Urothelium cell line (cell line): ENCODE results near the gene MTG2.
"Not testable (repeated sequence)": the region's sequence is repeated elsewhere in the genome, so short reads cannot be mapped to it uniquely, and the experiment has no call there.

ENCODE experiments used
- DNase-seq: peaks from one replicate; pipeline ENCODE4 v3.0.0; 2011; ENCODE audit warnings: low spot score, mixed read lengths
- FAIRE-seq: peaks from 2 replicates; lab custom pipeline; 2011; peaks lifted over from hg19 to GRCh38; lab: Jason Lieb, UNC

MTG2 gene

DNA sequence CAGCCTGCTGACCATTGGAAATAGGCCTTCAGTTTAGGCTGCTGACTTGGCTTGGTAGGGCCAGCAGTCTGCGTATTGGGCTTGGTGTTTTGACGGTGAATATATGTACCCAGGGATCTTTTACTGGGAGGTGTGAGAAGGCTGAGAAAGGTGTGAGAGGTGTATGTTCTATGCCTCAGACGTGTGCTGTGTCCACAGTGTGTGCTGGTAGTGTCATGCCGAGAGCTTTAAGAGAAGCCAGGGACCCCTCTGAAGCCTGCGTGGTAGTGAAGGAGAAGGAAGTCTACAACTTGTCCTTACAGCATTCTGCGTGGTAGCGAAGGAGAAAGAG lies 37.2 kb upstream of the MTG2 start:
- no peak for FAIRE-seq
- no peak for DNase-seq

- FAIRE-seq, result no peak
- no peak for DNase-seq
These were observed 36.6 kb upstream of the MTG2 start for GRCh38 chr20:62146019-62146755.

GRCh38 chr20:62147125-62147524 lies 35.7 kb upstream of the MTG2 start:
- FAIRE-seq, result no peak
- no peak for DNase-seq

DNA sequence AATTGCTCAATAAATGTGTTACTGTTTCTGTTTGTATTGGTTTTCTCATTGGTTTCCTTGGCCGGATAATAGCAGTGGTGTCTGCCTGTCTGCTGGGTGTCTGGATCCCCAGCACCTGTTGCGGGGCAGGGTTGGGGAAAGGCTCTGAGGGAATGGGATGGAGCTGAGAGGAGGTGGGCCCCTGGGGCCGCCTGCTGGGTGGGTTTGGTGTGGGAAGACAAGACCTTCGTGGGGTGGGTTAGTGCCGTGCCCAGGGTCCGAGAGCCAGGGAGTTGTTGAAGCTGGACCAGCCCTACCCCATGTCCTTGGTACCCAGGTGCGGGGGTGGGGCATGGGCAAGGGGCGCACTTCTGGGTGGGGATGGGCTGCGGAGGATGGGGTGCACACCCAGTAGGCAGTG lies 35.3 kb upstream of the MTG2 start:
- DNase-seq (no peak), FAIRE-seq (no peak)

- FAIRE-seq, DNase-seq: not testable (repeated sequence)
These were observed 34.4 kb upstream of the MTG2 start for GRCh38 chr20:62148383-62148782.

DNA sequence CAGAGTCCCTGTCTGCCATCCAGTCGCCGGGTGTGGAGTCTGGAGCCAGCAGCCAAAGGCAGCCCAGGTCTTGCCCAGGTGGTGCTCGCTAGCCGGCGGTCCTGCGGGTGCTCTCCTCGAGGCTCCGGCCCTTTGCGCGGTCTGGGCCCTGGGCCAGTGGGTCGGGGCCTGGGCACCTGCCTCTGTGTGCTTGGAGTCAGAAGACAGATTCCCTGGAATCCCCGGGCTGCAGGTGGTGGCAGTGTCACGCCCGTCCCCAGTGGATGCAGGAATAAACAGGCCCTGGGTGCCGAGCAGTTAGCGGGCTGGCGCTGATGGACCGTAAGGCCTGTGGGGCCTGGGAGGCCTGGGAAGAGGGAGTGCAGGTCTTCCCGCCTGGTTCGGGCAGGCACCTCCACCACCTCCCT lies 33.9 kb upstream of the MTG2 start:
- DNase-seq, result no peak
- no peak for FAIRE-seq

GRCh38 chr20:62149532-62150309 lies 33.1 kb upstream of the MTG2 start:
- FAIRE-seq, result no peak
- no peak for DNase-seq

GRCh38 chr20:62150310-62150575 lies 32.6 kb upstream of the MTG2 start:
- no peak for FAIRE-seq
- no peak for DNase-seq

DNA sequence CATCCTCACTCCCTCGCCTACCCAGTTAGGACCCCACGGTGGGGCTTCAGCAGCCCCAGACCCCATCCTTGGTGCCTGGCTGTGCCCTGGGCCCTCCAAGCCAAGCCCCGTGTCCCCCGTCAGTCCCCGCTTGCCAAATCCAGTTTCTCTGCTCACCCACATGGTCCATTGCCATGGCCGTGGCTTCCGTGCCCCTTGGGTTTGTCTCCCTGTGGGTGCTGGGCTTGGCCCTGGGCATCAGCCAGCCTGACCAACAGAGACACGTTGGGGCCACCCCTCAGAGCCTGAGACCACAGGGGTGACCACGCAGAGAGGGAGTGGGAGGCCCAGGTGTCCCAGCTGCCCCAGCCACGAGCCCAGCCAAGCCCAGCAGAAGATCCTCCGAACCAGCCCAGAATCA lies 31.6 kb upstream of the MTG2 start:
- DNase-seq (no peak), FAIRE-seq (no peak)

- FAIRE-seq (no peak), DNase-seq (no peak)
These were observed 30.9 kb upstream of the MTG2 start for GRCh38 chr20:62151835-62152364.

- DNase-seq, result no peak
- no peak for FAIRE-seq
These were observed 27.2 kb upstream of the MTG2 start for GRCh38 chr20:62155428-62156253.

- DNase-seq (no peak), FAIRE-seq (no peak)
These were observed 26.6 kb upstream of the MTG2 start for GRCh38 chr20:62156254-62156556.

DNA sequence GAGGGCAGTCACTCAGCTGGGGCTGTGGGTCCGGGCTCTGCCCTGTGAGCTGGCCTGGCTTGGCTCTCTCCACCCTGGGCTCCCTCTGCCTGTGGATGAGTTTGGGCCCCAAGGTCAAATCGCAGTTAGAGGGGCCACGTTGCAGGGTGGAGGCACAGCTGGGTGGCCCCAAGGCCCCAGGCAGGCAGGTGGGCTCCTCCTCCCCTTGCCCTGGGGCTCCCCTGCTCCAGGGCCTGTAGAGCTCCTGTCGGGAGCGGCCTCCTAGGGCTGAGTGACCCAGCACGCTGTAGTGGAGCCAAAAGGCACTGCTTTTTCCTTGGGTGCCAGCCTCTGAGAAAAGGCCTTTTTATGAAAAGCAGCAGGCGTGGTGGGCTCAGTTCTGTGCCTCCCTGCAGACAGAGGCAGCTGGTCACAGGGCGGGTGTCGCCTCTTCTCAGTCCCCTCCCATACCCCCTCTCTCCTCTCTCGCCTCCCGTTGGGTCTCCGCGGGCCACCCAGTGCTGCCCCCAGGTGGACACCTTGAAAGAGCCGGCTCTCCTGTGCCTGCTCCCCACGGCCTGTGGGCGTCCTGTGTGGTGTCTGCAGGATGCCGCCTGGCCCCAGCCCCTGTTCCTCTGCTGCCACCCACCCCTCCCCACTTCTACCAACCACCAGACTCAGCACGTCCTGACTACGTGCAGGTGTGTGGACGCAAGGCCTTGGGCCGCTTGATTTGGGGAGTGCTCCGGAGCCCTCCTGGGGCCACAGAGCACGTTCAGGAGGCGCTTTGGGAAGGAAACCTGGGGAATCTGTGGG lies 26.0 kb upstream of the MTG2 start:
- FAIRE-seq (peak; percentile 72), DNase-seq (peak; percentile 74)

DNA sequence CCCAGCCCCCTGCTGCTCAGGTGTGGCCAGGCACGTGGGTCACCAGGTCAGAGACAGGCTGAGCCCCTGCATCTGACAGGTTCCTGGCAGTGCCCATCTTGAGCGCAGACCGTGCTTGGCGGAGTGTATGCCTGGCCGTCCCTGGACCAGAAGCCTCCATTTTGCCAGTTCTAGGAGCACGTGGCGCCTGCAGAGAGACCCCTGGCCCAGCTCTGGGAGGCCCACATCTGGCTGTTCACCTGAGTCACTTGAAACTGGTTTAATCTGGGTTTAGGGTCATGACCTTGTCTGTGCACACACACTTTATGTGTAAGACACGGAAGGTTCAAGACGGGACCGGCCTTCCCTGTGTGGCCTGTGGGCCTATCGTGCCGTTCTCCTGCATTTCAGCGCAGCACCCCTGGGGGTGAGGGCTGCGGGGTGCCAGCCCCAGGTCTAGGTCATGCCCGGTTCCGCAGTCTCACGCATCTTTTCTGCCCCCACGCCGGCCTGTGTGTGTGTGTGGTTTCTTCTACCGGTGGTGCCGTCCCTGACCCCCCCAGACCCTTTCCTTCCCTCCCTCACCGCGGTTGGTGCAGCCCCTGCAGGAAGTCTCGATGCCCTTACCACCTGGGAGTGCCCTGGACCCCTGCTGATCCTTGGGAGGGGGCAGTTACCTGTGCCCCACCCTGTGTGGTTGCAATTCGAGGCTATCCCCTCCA lies 25.3 kb upstream of the MTG2 start:
- DNase-seq, result no peak
- FAIRE-seq, result no peak

DNA sequence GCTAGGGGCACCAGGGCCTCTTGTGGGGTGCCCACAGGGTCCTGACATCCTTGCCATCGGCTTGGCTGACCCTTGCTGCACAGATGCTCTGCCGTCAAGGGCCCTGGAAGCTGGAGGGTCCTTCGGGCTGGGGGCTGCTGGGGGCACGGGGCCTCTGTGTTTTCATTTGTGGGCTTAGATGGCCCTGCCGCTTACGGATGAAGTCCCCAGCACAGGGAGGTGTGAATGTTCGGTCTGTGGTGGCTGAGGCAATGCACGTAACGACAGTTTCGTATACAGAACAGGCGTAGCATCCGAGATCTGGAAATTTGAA lies 24.8 kb upstream of the MTG2 start:
- FAIRE-seq (no peak), DNase-seq (no peak)

DNA sequence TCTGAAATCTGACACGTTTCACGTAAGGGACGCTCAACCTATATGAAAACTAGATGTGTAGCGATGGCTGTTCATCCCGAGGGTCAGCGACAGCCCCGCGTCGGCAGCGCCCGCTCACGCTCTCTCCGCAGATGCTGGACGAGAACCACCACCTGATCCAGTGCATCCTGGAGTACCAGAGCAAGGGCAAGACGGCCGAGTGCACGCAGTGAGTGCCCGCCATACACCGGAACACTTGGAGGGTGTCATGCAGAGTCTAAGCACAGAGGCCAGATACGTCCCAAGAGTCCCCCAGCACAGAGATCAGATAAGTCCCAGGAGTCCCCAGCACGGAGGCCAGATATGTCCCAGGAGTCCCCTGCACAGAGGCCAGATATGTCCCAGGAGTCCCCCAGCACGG lies 24.3 kb upstream of the MTG2 start:
- no peak for DNase-seq
- FAIRE-seq, result no peak

GRCh38 chr20:62159052-62159451 lies 23.8 kb upstream of the MTG2 start:
- DNase-seq, result no peak
- FAIRE-seq, result peak; percentile 72

DNA sequence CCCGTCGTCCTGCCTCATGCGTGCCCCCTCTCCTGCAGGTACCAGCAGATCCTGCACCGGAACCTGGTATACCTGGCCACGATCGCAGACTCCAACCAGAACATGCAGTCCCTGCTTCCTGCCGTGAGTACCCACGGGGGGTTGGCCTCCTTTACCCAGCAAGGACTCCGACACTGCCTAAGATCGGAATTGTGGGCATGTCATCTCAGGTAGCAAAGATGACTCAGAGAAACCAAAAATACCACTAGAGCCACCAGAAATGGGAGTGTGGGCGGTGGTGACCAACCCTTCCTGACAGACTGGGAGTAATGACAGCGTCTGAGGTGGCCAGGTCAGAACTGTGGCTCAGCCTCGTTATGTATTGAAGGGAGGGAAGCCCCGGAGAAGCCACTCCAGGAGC lies 23.0 kb upstream of the MTG2 start:
- FAIRE-seq (peak; percentile 93), DNase-seq (peak; percentile 88)

DNA sequence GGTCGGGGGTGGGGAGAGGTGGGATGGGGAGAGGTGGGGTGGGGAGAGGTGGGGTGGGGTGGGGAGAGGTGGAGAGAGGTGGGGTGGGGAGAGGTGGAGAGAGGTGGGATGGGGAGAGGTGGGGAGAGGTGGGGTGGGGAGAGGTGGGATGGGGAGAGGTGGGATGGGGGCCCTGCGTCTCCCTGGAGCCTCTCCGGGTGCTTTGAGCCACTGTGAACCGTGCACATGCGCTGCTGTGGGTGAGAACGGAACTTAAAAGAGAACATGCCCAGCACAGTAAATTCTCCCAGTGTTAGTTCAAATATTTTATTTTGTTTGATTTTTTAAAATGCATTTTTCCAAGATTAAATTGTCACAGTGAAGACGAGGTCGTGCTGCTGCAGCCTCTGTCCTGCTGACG lies 22.6 kb upstream of the MTG2 start:
- DNase-seq (no peak), FAIRE-seq (no peak)

GRCh38 chr20:62160876-62161275 lies 22.0 kb upstream of the MTG2 start:
- FAIRE-seq (no peak), DNase-seq (no peak)

GRCh38 chr20:62161347-62161746 lies 21.5 kb upstream of the MTG2 start:
- DNase-seq (peak; percentile 95), FAIRE-seq (no peak)
